WTC11 (cell line): Measurements from ENCODE around the gene SPAAR. TPM values are rescaled to one million over a fixed set of nuclear protein-coding genes. Genes with fewer than 3 reads are reported as not detected.

ENCODE experiments used
- ATAC-seq: fragments of 200-7000 bp; cut with Tn5 transposase; 2 replicates; pipeline ENCODE4 v1.10.0; 2021; ENCODE audit warnings: mild to moderate bottlenecking, moderate library complexity
- CTCF ChIA-PET: fragments of 300-600 bp; sonication (Branson Sonifier 250); formaldehyde crosslinking; loops from one replicate; lab custom pipeline; 2021; ENCODE audit warnings: antibody characterized with exemption; lab: Charles Lee
- POLR2A ChIA-PET: fragments of 350-600 bp; sonication (Branson Sonifier 250); formaldehyde crosslinking; loops from one replicate; lab custom pipeline; 2021; ENCODE audit warnings: antibody characterized with exemption; lab: Charles Lee
- DNase-seq: peaks from one replicate; pipeline ENCODE4 v3.0.0; 2021; ENCODE audit warnings: low spot score
- H3K27ac Mint-ChIP-seq: 2 replicates; pipeline ENCODE4 v1.8.0; 2021; ENCODE audit warnings: mixed read lengths
- H3K27me3 Mint-ChIP-seq: 2 replicates; pipeline ENCODE4 v1.8.0; 2021; ENCODE audit warnings: low read depth, mild to moderate bottlenecking, moderate library complexity, mixed read lengths
- H3K36me3 Mint-ChIP-seq: 2 replicates; pipeline ENCODE4 v1.8.0; 2021; ENCODE audit warnings: mixed read lengths
- H3K4me1 Mint-ChIP-seq: 2 replicates; pipeline ENCODE4 v1.8.0; 2022; ENCODE audit warnings: mixed read lengths
- H3K4me3 Mint-ChIP-seq: 2 replicates; pipeline ENCODE4 v1.8.0; 2021; ENCODE audit warnings: mild to moderate bottlenecking, moderate library complexity, mixed read lengths
- H3K9me3 Mint-ChIP-seq: 2 replicates; pipeline ENCODE4 v1.8.0; 2021; ENCODE audit warnings: mixed read lengths
- ATF3 ChIP-seq: sonication (generic); formaldehyde crosslinking; conservative IDR thresholded peaks from 2 replicates; pipeline ENCODE4 v1.8.1; 2022; ENCODE audit warnings: mild to moderate bottlenecking, missing genetic modification reagents
- ATF6 ChIP-seq: sonication (generic); formaldehyde crosslinking; IDR thresholded peaks from 2 replicates; pipeline ENCODE4 v1.8.1; 2023; ENCODE audit warnings: mild to moderate bottlenecking, missing genetic modification reagents
- CREB1 ChIP-seq: sonication (generic); formaldehyde crosslinking; IDR thresholded peaks from 2 replicates; pipeline ENCODE4 v1.8.0; 2023; ENCODE audit warnings: mild to moderate bottlenecking, missing genetic modification reagents
- ESRRA ChIP-seq: sonication (generic); formaldehyde crosslinking; IDR thresholded peaks from 2 replicates; pipeline ENCODE4 v1.8.1; 2022; ENCODE audit warnings: mild to moderate bottlenecking, missing genetic modification reagents, borderline replicate concordance
- ETV6 ChIP-seq: sonication (generic); formaldehyde crosslinking; IDR thresholded peaks from 2 replicates; pipeline ENCODE4 v1.8.1; 2022; ENCODE audit warnings: mild to moderate bottlenecking, missing genetic modification reagents
- FOXJ3 ChIP-seq: sonication (generic); formaldehyde crosslinking; IDR thresholded peaks from 2 replicates; pipeline ENCODE4 v1.9.0; 2021; ENCODE audit warnings: missing genetic modification reagents, mild to moderate bottlenecking, borderline replicate concordance
- IRF1 ChIP-seq: sonication (generic); formaldehyde crosslinking; IDR thresholded peaks from 2 replicates; pipeline ENCODE4 v1.8.0; 2023; ENCODE audit warnings: missing genetic modification reagents
- JAZF1 ChIP-seq: fragments of 250-450 bp; sonication (Bioruptor Pico); IDR thresholded peaks from 2 replicates; pipeline ENCODE4 v1.9.0; 2021; ENCODE audit warnings: moderate library complexity, mild to moderate bottlenecking, inconsistent platforms
- JUN ChIP-seq: sonication (generic); formaldehyde crosslinking; IDR thresholded peaks from 2 replicates; pipeline ENCODE4 v1.8.0; 2023; ENCODE audit warnings: mild to moderate bottlenecking, missing genetic modification reagents
- MLX ChIP-seq: sonication (generic); formaldehyde crosslinking; IDR thresholded peaks from 2 replicates; pipeline ENCODE4 v1.8.1; 2023; ENCODE audit warnings: mild to moderate bottlenecking, missing genetic modification reagents, moderate library complexity
- MYBL2 ChIP-seq: sonication (generic); formaldehyde crosslinking; IDR thresholded peaks from 2 replicates; pipeline ENCODE4 v1.8.1; 2023; ENCODE audit warnings: mild to moderate bottlenecking, moderate library complexity, missing genetic modification reagents
- NFATC4 ChIP-seq: fragments of 250-450 bp; sonication (Bioruptor Pico); IDR thresholded peaks from 2 replicates; pipeline ENCODE4 v1.9.0; 2021; ENCODE audit warnings: mild to moderate bottlenecking
- NFYB ChIP-seq: sonication (generic); formaldehyde crosslinking; conservative IDR thresholded peaks from 2 replicates; pipeline ENCODE4 v1.8.0; 2022; ENCODE audit warnings: low read depth, missing genetic modification reagents
- NR1H2 ChIP-seq: sonication (generic); formaldehyde crosslinking; IDR thresholded peaks from 2 replicates; pipeline ENCODE4 v1.9.0; 2021; ENCODE audit warnings: mild to moderate bottlenecking, moderate library complexity, missing genetic modification reagents
- NR2C2 ChIP-seq: sonication (generic); formaldehyde crosslinking; IDR thresholded peaks from 2 replicates; pipeline ENCODE4 v1.8.0; 2022; ENCODE audit warnings: mild to moderate bottlenecking, missing genetic modification reagents
- NR3C1 ChIP-seq: sonication (generic); formaldehyde crosslinking; conservative IDR thresholded peaks from 2 replicates; pipeline ENCODE4 v1.8.1; 2023; ENCODE audit warnings: low read depth, mild to moderate bottlenecking, missing genetic modification reagents
- RORB ChIP-seq: fragments of 250-450 bp; sonication (Bioruptor Pico); IDR thresholded peaks from 2 replicates; pipeline ENCODE4 v1.9.0; 2021; ENCODE audit warnings: mild to moderate bottlenecking
- SP1 ChIP-seq: sonication (generic); formaldehyde crosslinking; conservative IDR thresholded peaks from 2 replicates; pipeline ENCODE4 v1.8.1; 2022; ENCODE audit warnings: missing genetic modification reagents
- TP53 ChIP-seq: sonication (generic); formaldehyde crosslinking; IDR thresholded peaks from 2 replicates; pipeline ENCODE4 v1.8.1; 2023; ENCODE audit warnings: mild to moderate bottlenecking, missing genetic modification reagents
- ZBTB21 ChIP-seq: sonication (generic); formaldehyde crosslinking; IDR thresholded peaks from 2 replicates; pipeline ENCODE4 v1.8.1; 2023; ENCODE audit warnings: mild to moderate bottlenecking, missing genetic modification reagents, borderline replicate concordance
- ZNF138 ChIP-seq: sonication (generic); formaldehyde crosslinking; conservative IDR thresholded peaks from 2 replicates; pipeline ENCODE4 v1.8.1; 2022; ENCODE audit warnings: mild to moderate bottlenecking, moderate library complexity, missing genetic modification reagents
- ZNF219 ChIP-seq: sonication (generic); formaldehyde crosslinking; IDR thresholded peaks from 2 replicates; pipeline ENCODE4 v1.8.0; 2023; ENCODE audit warnings: missing genetic modification reagents, mild to moderate bottlenecking, borderline replicate concordance
- ZNF317 ChIP-seq: sonication (generic); formaldehyde crosslinking; IDR thresholded peaks from 2 replicates; pipeline ENCODE4 v1.8.1; 2023; ENCODE audit warnings: low read depth, mild to moderate bottlenecking, moderate library complexity, missing genetic modification reagents, borderline replicate concordance
- total RNA-seq: library from RNA; stranded (reverse); gene quantifications from 3 replicates; pipeline ENCODE4 v1.2.3, GENCODE V29; 2021
- TF ChIP-seq, protein P1 (sequence below): fragments of 250-450 bp; sonication (Bioruptor Pico); IDR thresholded peaks from 2 replicates; pipeline ENCODE4 v1.9.0; 2021; ENCODE audit warnings: mild to moderate bottlenecking
- TF ChIP-seq, protein P2 (sequence below): sonication (generic); formaldehyde crosslinking; IDR thresholded peaks from 2 replicates; pipeline ENCODE4 v1.8.1; 2023; ENCODE audit warnings: mild to moderate bottlenecking, missing genetic modification reagents, moderate library complexity
- TF ChIP-seq, protein P3 (sequence below): sonication (generic); formaldehyde crosslinking; IDR thresholded peaks from 2 replicates; pipeline ENCODE4 v1.8.1; 2022; ENCODE audit warnings: mild to moderate bottlenecking, moderate library complexity, missing genetic modification reagents
- TF ChIP-seq, protein P4 (sequence below): sonication (generic); formaldehyde crosslinking; IDR thresholded peaks from 2 replicates; pipeline ENCODE4 v1.8.0; 2022; ENCODE audit warnings: mild to moderate bottlenecking, missing genetic modification reagents

The SPAAR gene
- total RNA-seq, 1 experiment from 2014 or later, result 0.33 TPM

DNA sequence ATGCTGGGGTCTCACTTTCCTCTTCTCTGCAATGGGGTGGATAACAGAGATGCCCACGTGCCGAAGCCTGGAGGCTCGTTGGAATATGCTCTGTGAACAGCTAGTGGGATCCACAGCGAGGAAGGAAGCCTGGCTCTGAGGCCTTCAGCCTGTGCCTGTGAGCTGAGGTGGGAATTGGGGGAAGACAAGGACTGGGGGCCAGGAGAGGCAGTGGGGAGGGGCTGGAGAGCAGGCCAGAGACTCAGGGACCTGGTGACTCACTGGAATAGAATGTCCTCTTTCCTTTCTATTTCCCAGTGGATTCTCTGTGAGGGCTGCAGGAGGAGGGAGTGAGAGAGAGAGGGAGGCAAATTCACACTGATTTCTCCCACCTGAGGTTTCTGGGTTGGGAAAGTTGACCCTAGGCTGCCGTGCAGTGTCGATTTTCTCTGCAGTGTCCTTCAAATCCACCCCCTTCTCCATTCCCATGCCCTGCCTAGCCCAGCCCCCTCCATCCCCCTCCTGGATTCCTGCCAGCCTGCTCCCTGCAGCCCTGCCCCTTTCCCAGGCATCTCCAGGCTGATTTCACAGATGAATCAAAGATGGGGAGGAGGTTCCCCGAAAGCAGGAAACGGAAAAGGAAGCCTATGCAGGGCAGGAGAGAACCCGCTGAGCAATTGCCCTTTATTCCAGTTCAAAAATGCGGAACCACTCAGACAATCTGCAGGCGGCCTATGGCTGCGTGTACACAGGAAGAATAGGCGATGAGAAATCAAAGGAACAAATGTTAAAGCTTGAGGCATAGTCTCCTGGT lies 1.4 kb upstream of the SPAAR start:
- H3K9me3 Mint-ChIP-seq, result no peaks in the 10 kb centered on the region
- ChIA-PET CTCF (interaction anchor here (0.9 to 7.5 kb wide), 6 partner anchors 26 to 118 kb away, joined by 3 to 52 read pairs (median 8); no protein-coding TSS in a partner anchor), POLR2A (interaction anchor here (0.7 kb wide), 1 partner anchor 592 kb away, joined by 3 read pairs; no protein-coding TSS in a partner anchor)
- peaks cover 43% of the 10 kb centered on the region for H3K4me1 Mint-ChIP-seq
- no peaks in the 10 kb centered on the region for H3K36me3 Mint-ChIP-seq
- ATAC-seq, result peak; percentile 54
- H3K4me3 Mint-ChIP-seq, result peak overlapping the region; percentile 19
- H3K27ac Mint-ChIP-seq, result peak overlapping the region; percentile 92
- no peak for DNase-seq
- H3K27me3 Mint-ChIP-seq, result peaks cover 4% of the 10 kb centered on the region; the same call in 1 of the 2 replicates
- TF ChIP-seq MYBL2 (CRISPR knock-in tag) (no peak), NR2C2 (CRISPR knock-in tag) (no peak), ATF3 (no peak), ZNF138 (CRISPR knock-in tag) (no peak), TP53 (CRISPR knock-in tag) (no peak), JUN (no peak), NR1H2 (no peak), ZNF317 (CRISPR knock-in tag) (peak; percentile 52; the same call in 1 of the 2 replicates), ETV6 (CRISPR knock-in tag) (0 out of 2 replicates have a peak, but pooled peaks have one; percentile 18), IRF1 (CRISPR knock-in tag) (no peak), CREB1 (CRISPR knock-in tag) (no peak), NFYB (CRISPR knock-in tag) (no peak), NFATC4 (CRISPR knock-in tag) (no peak)
- TF ChIP-seq, protein P1, sequence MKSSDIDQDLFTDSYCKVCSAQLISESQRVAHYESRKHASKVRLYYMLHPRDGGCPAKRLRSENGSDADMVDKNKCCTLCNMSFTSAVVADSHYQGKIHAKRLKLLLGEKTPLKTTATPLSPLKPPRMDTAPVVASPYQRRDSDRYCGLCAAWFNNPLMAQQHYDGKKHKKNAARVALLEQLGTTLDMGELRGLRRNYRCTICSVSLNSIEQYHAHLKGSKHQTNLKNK (CRISPR knock-in tag), result no peak
- TF ChIP-seq, protein P2, sequence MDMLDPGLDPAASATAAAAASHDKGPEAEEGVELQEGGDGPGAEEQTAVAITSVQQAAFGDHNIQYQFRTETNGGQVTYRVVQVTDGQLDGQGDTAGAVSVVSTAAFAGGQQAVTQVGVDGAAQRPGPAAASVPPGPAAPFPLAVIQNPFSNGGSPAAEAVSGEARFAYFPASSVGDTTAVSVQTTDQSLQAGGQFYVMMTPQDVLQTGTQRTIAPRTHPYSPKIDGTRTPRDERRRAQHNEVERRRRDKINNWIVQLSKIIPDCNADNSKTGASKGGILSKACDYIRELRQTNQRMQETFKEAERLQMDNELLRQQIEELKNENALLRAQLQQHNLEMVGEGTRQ (CRISPR knock-in tag), result no peak

DNA sequence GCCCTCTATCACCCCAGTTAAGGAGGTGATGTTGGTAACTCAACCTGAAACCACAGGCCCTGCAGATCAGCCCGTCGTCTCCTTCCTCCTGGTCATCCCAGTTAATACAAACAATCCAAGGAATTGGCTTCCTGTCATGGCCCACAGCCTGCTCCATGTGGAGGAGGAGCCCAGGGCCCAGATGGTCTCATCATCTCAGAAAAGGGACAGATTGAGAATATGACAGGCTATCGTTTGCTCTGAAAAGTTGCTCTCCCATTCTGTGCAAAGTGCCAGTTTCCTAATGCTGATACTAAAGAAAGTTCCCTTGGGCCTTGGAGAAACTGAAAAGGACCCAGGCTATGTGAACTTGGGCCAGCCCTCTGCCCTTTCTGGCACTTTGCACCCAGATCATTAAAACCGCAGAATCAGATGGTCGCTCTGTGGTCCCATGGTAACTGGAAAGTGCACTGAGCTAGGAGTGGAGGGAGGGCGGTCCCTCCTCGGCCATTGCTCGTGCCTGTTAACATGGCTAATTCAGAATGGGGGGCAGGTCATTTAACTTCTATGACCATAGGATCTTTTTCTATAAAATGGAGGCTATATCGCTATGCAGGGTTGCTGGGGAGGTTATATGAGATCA lies 675 bp upstream of the SPAAR start:
- ATAC-seq (no peak), DNase-seq (no peak)
- H3K9me3 Mint-ChIP-seq, result no peaks in the 10 kb centered on the region
- no peaks in the 10 kb centered on the region for H3K36me3 Mint-ChIP-seq
- H3K27me3 Mint-ChIP-seq, result peaks cover 4% of the 10 kb centered on the region; the same call in 1 of the 2 replicates
- TF ChIP-seq RORB (CRISPR knock-in tag), result no peak
- TF ChIP-seq ZNF219 (CRISPR knock-in tag), result no peak
- TF ChIP-seq ETV6 (CRISPR knock-in tag), result no peak
- no peak for TF ChIP-seq ZBTB21 (CRISPR knock-in tag)
- TF ChIP-seq MYBL2 (CRISPR knock-in tag), result no peak
- TF ChIP-seq ESRRA (CRISPR knock-in tag), result no peak
- TF ChIP-seq SP1 (CRISPR knock-in tag), result no peak
- no peak for TF ChIP-seq NR2C2 (CRISPR knock-in tag)
- TF ChIP-seq MLX, result no peak
- TF ChIP-seq NR3C1 (CRISPR knock-in tag), result no peak
- no peak for TF ChIP-seq JAZF1 (CRISPR knock-in tag)
- TF ChIP-seq ATF6 (CRISPR knock-in tag), result no peak
- TF ChIP-seq FOXJ3 (CRISPR knock-in tag), result no peak
- TF ChIP-seq, protein P3, sequence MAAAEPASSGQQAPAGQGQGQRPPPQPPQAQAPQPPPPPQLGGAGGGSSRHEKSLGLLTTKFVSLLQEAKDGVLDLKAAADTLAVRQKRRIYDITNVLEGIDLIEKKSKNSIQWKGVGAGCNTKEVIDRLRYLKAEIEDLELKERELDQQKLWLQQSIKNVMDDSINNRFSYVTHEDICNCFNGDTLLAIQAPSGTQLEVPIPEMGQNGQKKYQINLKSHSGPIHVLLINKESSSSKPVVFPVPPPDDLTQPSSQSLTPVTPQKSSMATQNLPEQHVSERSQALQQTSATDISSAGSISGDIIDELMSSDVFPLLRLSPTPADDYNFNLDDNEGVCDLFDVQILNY (CRISPR knock-in tag), result no peak
- TF ChIP-seq, protein P4, sequence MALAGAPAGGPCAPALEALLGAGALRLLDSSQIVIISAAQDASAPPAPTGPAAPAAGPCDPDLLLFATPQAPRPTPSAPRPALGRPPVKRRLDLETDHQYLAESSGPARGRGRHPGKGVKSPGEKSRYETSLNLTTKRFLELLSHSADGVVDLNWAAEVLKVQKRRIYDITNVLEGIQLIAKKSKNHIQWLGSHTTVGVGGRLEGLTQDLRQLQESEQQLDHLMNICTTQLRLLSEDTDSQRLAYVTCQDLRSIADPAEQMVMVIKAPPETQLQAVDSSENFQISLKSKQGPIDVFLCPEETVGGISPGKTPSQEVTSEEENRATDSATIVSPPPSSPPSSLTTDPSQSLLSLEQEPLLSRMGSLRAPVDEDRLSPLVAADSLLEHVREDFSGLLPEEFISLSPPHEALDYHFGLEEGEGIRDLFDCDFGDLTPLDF, result no peak
- no peak for TF ChIP-seq CREB1 (CRISPR knock-in tag)
- TF ChIP-seq NFATC4 (CRISPR knock-in tag), result no peak
- no peak overlapping the region for H3K4me3 Mint-ChIP-seq
- ChIA-PET POLR2A (no interaction called here), CTCF (interaction anchor here (0.7 to 3.2 kb wide), 6 partner anchors 26 to 117 kb away, joined by 3 to 16 read pairs (median 4); partner anchors contain the start of genes HINT2 and NPR2)
- H3K4me1 Mint-ChIP-seq, result peaks cover 43% of the 10 kb centered on the region
- H3K27ac Mint-ChIP-seq, result peak overlapping the region; percentile 92; the same call in 1 of the 2 replicates
